OCI-LY3 (cell line): Measurements from ENCODE around the gene ABI3BP.

Experiments
- H2AFZ ChIP-seq: fragments of 200-600, 300-600 bp; shearing (Covaris generic); 2 replicates; pipeline ENCODE4 v1.6.0; 2014; ENCODE audit warnings: antibody characterized with exemption, low read depth, low read length
- H3K27ac ChIP-seq: fragments of 200-600, 300-600 bp; sonication (generic); 2 replicates; pipeline ENCODE4 v1.5.1; 2014; ENCODE audit warnings: mild to moderate bottlenecking, low read length, moderate library complexity, mixed read lengths
- H3K27me3 ChIP-seq: fragments of 200-600, 300-600 bp; sonication (generic); 2 replicates; pipeline ENCODE4 v1.6.1; 2014; ENCODE audit warnings: low read depth, low read length, mixed read lengths
- H3K36me3 ChIP-seq: fragments of 200-600, 300-600 bp; sonication (generic); replicated peaks from 2 replicates; pipeline ENCODE3; 2014; ENCODE audit warnings: low read depth, low read length, mixed read lengths
- H3K4me1 ChIP-seq: fragments of 300-600, 200-600 bp; sonication (generic); 2 replicates; pipeline ENCODE4 v1.6.1; 2014; ENCODE audit warnings: low read length, mixed read lengths
- H3K4me2 ChIP-seq: fragments of 200-600, 300-600 bp; sonication (generic); 2 replicates; pipeline ENCODE4 v1.6.1; 2014; ENCODE audit warnings: low read length, mixed read lengths
- H3K4me3 ChIP-seq: fragments of 300-600, 200-600 bp; sonication (generic); 2 replicates; pipeline ENCODE4 v1.5.1; 2014; ENCODE audit warnings: antibody characterized with exemption, mild to moderate bottlenecking, low read length, moderate library complexity
- H3K79me2 ChIP-seq: fragments of 300-600, 200-600 bp; shearing (Covaris generic); 2 replicates; pipeline ENCODE4 v1.6.1; 2014; ENCODE audit warnings: mild to moderate bottlenecking, low read length, mixed read lengths
- H3K9ac ChIP-seq: fragments of 300-600, 200-600 bp; shearing (Covaris generic); 2 replicates; pipeline ENCODE4 v1.6.0; 2014; ENCODE audit warnings: mild to moderate bottlenecking, low read length, moderate library complexity
- H3K9me3 ChIP-seq: fragments of 200-600, 300-600 bp; shearing (Covaris generic); 2 replicates; pipeline ENCODE4 v1.6.1; 2014; ENCODE audit warnings: low read length, mixed read lengths; ENCODE audit not compliant: insufficient read depth
- H4K20me1 ChIP-seq: fragments of 200-600, 300-600 bp; sonication (generic); 2 replicates; pipeline ENCODE4 v1.6.1; 2016; ENCODE audit warnings: low read length, mixed read lengths; ENCODE audit not compliant: insufficient read depth
- EZH2phosphoT487 ChIP-seq: fragments of 200-600 bp; shearing (Covaris generic); IDR thresholded peaks from 2 replicates; pipeline ENCODE4 v1.6.1; 2018; ENCODE audit warnings: antibody characterized with exemption, mixed run types, low read depth
- TF ChIP-seq, protein P1 (sequence below): fragments of 200-600, 300-600 bp; sonication (generic); IDR thresholded peaks from 2 replicates; pipeline ENCODE4 v1.5.1; 2014; ENCODE audit warnings: antibody characterized with exemption, low read length, low read depth

The ABI3BP gene

DNA sequence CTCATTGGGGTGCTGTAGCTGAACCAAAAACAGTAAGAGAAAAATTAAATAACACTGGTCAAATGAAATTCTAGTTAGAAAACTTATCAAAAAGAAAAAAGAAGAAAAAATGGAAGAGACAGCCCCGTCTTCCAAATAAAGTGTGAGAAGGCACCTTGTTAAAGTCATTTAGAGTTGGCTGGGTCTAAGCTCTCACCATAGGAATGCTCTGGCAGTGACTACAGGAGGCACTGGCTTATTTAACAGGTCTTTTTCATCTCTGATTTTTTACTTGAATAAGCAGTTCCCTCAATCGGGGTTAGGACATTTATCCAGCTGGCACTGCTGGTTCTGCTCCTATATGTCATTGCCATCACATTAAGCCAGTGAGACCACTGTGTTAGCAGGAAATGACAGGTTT lies 1.6 kb upstream of the ABI3BP start:
- no peak overlapping the region for H2AFZ ChIP-seq
- no peak overlapping the region for H3K4me3 ChIP-seq
- H3K9me3 ChIP-seq = no peaks in the 10 kb centered on the region
- H4K20me1 ChIP-seq = no peaks in the 10 kb centered on the region
- no peak overlapping the region for H3K4me2 ChIP-seq
- H3K4me1 ChIP-seq = no peaks in the 10 kb centered on the region
- H3K27me3 ChIP-seq = peaks cover 14% of the 10 kb centered on the region
- H3K9ac ChIP-seq = no peak overlapping the region
- no peaks in the 10 kb centered on the region for H3K36me3 ChIP-seq
- H3K79me2 ChIP-seq = no peaks in the 10 kb centered on the region
- TF ChIP-seq, protein P1, sequence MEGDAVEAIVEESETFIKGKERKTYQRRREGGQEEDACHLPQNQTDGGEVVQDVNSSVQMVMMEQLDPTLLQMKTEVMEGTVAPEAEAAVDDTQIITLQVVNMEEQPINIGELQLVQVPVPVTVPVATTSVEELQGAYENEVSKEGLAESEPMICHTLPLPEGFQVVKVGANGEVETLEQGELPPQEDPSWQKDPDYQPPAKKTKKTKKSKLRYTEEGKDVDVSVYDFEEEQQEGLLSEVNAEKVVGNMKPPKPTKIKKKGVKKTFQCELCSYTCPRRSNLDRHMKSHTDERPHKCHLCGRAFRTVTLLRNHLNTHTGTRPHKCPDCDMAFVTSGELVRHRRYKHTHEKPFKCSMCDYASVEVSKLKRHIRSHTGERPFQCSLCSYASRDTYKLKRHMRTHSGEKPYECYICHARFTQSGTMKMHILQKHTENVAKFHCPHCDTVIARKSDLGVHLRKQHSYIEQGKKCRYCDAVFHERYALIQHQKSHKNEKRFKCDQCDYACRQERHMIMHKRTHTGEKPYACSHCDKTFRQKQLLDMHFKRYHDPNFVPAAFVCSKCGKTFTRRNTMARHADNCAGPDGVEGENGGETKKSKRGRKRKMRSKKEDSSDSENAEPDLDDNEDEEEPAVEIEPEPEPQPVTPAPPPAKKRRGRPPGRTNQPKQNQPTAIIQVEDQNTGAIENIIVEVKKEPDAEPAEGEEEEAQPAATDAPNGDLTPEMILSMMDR = no peak
- no peak for TF ChIP-seq EZH2phosphoT487
- no peak overlapping the region for H3K27ac ChIP-seq

DNA sequence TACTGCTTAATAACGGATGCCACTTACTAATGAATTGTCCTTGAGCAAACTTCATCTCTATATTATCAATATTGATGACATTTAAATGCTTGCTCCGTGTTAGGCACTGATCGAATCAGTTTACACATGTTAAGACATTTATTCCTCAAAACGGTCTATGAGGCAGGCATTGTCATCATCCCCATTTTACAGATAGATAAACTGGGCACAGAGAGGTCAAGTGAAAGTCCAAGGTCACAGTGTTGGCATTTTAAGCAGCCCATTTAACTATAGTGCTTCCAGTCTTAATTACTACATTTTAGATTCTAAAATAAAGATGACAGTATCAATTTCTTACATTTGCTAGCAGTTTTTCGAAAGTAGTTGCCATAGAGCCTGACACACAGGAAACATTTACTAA lies 966 bp upstream of the ABI3BP start:
- H3K4me1 ChIP-seq = no peaks in the 10 kb centered on the region
- no peaks in the 10 kb centered on the region for H3K9me3 ChIP-seq
- H4K20me1 ChIP-seq = no peaks in the 10 kb centered on the region
- H3K27me3 ChIP-seq = peaks cover 14% of the 10 kb centered on the region
- H3K79me2 ChIP-seq = no peaks in the 10 kb centered on the region
- H3K4me2 ChIP-seq = no peak overlapping the region
- H3K36me3 ChIP-seq = no peaks in the 10 kb centered on the region
- no peak overlapping the region for H3K27ac ChIP-seq
- H2AFZ ChIP-seq = no peak overlapping the region
- no peak for TF ChIP-seq EZH2phosphoT487
- TF ChIP-seq, protein P1 = no peak
- no peak overlapping the region for H3K4me3 ChIP-seq
- no peak overlapping the region for H3K9ac ChIP-seq

DNA sequence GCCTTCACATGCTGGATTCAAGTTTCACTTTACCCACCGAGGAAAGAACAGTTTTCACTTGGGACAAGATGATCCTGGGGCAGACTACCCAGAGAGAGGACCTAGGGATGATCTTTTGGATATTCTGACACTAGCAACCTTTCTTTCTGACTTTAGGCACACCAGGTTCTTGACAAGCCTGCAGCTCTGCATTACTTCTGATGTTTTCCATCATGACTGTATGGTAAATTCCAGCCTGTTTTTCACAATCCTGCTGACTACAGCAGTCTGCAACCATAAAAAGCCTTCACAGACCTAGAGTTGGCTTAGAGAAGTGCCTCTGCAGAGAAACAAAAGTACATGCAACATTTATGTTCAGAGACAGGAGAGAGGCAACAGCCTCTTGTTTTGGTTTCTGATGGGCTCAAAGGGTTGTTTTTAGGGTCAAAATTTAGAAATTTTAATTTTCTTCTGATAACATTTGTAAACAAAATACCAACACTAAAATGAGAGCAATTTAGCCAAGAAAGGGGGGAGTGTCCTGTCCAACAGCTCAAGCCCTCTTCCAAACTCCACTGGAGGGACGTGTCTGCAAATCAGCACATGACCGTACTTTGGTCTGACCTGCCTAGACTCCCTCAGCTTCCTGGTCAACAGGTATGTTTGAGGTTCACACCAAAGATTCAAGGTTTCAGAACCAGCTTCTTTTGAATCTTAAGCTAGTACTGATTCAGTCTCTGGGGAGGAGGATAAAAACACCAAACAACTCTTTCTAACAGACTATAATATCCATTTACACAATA lies 799 bp downstream of the ABI3BP start:
- Histone ChIP-seq H3K4me1 (no peaks in the 10 kb centered on the region), H3K27me3 (peaks cover 14% of the 10 kb centered on the region), H3K36me3 (no peaks in the 10 kb centered on the region), H3K9ac (no peak overlapping the region), H3K79me2 (no peaks in the 10 kb centered on the region), H3K9me3 (no peaks in the 10 kb centered on the region), H3K4me3 (no peak overlapping the region), H4K20me1 (no peaks in the 10 kb centered on the region), H3K27ac (no peak overlapping the region), H3K4me2 (no peak overlapping the region), H2AFZ (0 out of 2 replicates have a peak overlapping the region, but pooled peaks have one; percentile 27)
- TF ChIP-seq, protein P1 = no peak
- TF ChIP-seq EZH2phosphoT487 = no peak

DNA sequence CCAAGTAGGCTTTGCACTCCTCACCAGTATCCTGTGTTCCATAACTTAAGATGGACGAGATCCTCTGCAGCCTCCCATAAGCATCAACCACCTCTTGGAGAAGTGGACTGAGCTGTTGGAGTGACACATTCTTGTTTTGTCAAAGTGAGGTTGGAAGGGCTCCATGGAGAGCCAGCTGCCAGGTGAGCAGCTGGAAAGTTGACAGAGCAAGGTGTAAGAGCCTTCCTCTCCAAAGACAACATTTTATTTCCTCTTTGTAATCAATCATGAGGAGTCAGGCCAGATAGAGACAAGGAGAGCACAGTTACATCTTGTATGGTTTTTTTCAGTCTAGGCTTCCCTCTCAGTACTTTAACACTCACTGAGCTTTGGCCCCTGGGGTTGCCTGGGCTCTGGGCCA lies 5.1 kb downstream of the ABI3BP start:
- H2AFZ ChIP-seq = no peak overlapping the region
- no peaks in the 10 kb centered on the region for H3K9me3 ChIP-seq
- no peak overlapping the region for H3K9ac ChIP-seq
- H3K79me2 ChIP-seq = no peaks in the 10 kb centered on the region
- TF ChIP-seq, protein P1 = no peak
- TF ChIP-seq EZH2phosphoT487 = no peak
- no peaks in the 10 kb centered on the region for H4K20me1 ChIP-seq
- no peaks in the 10 kb centered on the region for H3K4me1 ChIP-seq
- H3K27ac ChIP-seq = no peak overlapping the region
- H3K4me2 ChIP-seq = no peak overlapping the region
- no peaks in the 10 kb centered on the region for H3K36me3 ChIP-seq
- H3K4me3 ChIP-seq = no peak overlapping the region
- H3K27me3 ChIP-seq = peaks cover 7% of the 10 kb centered on the region; the same call in 1 of the 2 replicates
